Measurements from ENCODE around the gene ANGPTL5. TPM values are rescaled to one million over a fixed set of nuclear protein-coding genes. Genes with fewer than 3 reads are reported as not detected.
A peak's percentile ranks its signal among the peaks of the same experiment; 100 is the strongest.

ANGPTL5 gene
- total and polyA plus RNA-seq, 2 experiments from 2014 or later, result not detected

GRCh38 chr11:101914738-101915426 is 1.4 kb downstream of the ANGPTL5 start, which contains the start of gene CEP126:
Gene CEP126, plus strand, starts transcription at chr11:101915010. Its CDS starts 275 bp downstream, at chr11:101915285.
- Mint-ChIP-seq H3K27ac (peak within 1 kb of the TSS; percentile 93), H3K4me3 (peak within 1 kb of the TSS; percentile 88), H3K4me1 (peaks cover 24% of the 10 kb centered on the region), H3K36me3 (ENCODE audit: low read depth) (no peaks in the 10 kb centered on the region), H3K9me3 (no peaks in the 10 kb centered on the region), H3K27me3 (ENCODE audit: insufficient read depth, low read depth, poor library complexity) (peaks cover 5% of the 10 kb centered on the region)
- TF ChIP-seq REST (IDR thresholded peaks at IDR 0.05; ENCODE audit: unreplicated experiment) (no peak), ZNF462 (CRISPR knock-in tag; IDR thresholded peaks at IDR 0.05) (no peak), JUNB (IDR thresholded peaks at IDR 0.05; ENCODE audit: unreplicated experiment) (no peak), CREB1 (CRISPR knock-in tag; IDR thresholded peaks at IDR 0.05; ENCODE audit: low read depth) (peak; percentile 82), POLR2AphosphoS5 (IDR thresholded peaks at IDR 0.05; ENCODE audit: low read depth) (peak; percentile 50; the same call in 1 of the 2 replicates), EZH2 (IDR thresholded peaks at IDR 0.05; ENCODE audit: low read depth, unreplicated experiment) (no peak), EZH2phosphoT487 (IDR thresholded peaks at IDR 0.05; ENCODE audit: unreplicated experiment) (no peak), ZNF114 (CRISPR knock-in tag; IDR thresholded peaks at IDR 0.05) (no peak), CTCF (conservative IDR thresholded peaks at IDR 0.05; ENCODE audit: low read depth in 2 of 2) (peak; percentile 36 to 51), ZNF331 (CRISPR knock-in tag; IDR thresholded peaks at IDR 0.05; ENCODE audit: low read depth) (no peak), NANOG (IDR thresholded peaks at IDR 0.05; ENCODE audit: borderline replicate concordance) (no peak), ETS1 (IDR thresholded peaks at IDR 0.05) (no peak), STAT1 (IDR thresholded peaks at IDR 0.05; ENCODE audit: unreplicated experiment) (no peak)
- Histone ChIP-seq H3K4me2 (peak within 1 kb of the TSS; percentile 79), H3K27ac (ENCODE audit: low read depth) (no peak within 1 kb of the TSS), H3K4me3 (peak within 1 kb of the TSS; percentile 83), H3K27me3 (ENCODE audit: insufficient read depth) (no peaks in the 10 kb centered on the region), H2AFZ (peak within 1 kb of the TSS; percentile 96), H4K20me1 (replicated peaks; ENCODE audit: insufficient read depth) (no peaks in the 10 kb centered on the region), H3F3A (replicated peaks; ENCODE audit: low read depth) (no peaks in the 10 kb centered on the region), H3K4me1 (ENCODE audit: insufficient read depth) (peaks cover 29% of the 10 kb centered on the region), H3K9me2 (ENCODE audit: insufficient read depth) (no peaks in the 10 kb centered on the region), H3K79me2 (replicated peaks; ENCODE audit: insufficient read depth) (no peaks in the 10 kb centered on the region), H3K36me3 (ENCODE audit: insufficient read depth) (no peaks in the 10 kb centered on the region)
- peak; percentile 91 for ATAC-seq
- DNase-seq (ENCODE audit: low spot score), result peak; percentile 97

Data from GM23338 (cell line).